Fibroblast of skin of back (primary cell): ENCODE data around the gene MYBPHL.
"Not testable (repeated sequence)": the region's sequence is repeated elsewhere in the genome, so short reads cannot be mapped to it uniquely, and the experiment has no call there.

ENCODE experiments used
- DNase-seq: peaks from one replicate; pipeline ENCODE4 v3.0.0-alpha.2; 2013

The MYBPHL gene

DNA sequence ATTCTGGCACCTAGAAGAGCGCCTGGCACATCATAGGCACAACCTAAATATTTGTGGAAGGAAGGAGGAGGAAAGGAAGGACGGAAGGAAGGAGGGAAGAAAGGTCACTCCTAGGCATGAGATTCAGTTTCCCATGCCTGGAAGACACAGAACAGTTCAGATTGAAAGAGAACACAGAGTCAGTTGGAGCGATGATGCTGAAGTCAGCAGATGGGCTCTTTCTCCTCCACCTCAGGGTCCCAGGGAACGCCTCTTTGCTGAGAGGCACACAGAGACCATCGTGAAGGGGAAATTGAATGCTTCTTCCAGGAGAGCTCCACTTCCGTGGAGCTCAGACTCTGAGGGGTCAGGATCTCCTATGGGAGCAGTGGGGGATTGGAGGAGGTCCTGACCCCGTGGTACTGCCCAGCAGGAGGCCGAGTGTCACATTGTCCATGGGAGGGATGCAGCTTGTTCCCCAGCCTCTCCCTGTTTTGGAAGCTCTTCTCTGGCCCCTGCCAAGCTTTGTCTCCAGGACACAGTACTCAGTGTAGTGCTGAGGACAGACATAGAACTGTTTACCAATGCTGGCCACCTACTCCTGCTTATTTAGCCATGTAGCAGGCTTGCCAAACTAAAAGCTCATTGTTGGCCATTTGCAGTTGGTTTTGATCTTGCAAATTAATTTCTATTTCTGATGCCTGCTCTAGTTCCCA, 2.4 kb downstream of the MYBPHL start:
- DNase-seq, result no peak

DNA sequence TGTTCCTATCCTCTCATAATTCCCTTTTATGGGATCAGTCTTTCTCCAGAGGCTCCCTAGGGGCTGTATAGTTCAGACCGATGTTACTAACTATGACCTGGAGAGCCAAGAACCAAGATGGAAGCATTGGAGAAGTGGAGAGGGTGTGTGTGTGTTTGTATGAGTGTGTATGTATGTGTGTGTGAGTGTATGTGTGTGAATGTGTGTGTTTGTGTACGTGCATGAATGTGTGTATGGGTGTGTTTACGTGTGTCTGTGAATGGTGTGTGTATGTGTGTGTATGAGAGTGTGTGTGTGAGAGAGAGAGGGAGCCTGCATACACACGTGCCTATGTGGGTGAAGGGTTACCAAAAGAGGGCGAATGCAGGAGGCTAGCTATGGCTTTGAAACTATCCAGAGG, 4.9 kb downstream of the MYBPHL start:
- DNase-seq, result no peak

DNA sequence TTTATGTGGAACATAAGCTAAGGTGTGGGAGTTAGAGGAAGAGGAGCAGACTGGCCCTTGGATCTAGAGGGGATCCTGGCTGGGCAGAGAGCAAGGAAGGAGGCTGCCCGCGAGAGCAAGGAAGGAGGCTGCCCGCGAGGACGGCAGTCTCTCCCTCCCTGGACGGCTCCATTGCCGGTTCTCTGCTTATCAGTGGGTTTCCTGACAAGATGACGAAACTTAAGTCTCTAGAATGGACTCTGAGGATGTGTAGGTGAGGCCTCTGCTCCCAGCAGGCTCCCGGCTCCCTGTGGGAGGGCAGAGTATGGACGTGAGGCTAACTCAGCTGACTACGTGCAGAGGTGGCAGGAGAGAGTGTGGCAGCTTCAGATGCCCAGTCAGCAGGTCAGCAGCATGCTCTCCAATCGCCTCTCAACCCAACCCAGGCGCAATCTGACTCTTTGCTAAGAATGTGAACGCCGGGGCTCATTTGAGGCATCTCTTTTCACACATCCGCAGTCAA, 6.1 kb downstream of the MYBPHL start:
- no peak for DNase-seq

DNA sequence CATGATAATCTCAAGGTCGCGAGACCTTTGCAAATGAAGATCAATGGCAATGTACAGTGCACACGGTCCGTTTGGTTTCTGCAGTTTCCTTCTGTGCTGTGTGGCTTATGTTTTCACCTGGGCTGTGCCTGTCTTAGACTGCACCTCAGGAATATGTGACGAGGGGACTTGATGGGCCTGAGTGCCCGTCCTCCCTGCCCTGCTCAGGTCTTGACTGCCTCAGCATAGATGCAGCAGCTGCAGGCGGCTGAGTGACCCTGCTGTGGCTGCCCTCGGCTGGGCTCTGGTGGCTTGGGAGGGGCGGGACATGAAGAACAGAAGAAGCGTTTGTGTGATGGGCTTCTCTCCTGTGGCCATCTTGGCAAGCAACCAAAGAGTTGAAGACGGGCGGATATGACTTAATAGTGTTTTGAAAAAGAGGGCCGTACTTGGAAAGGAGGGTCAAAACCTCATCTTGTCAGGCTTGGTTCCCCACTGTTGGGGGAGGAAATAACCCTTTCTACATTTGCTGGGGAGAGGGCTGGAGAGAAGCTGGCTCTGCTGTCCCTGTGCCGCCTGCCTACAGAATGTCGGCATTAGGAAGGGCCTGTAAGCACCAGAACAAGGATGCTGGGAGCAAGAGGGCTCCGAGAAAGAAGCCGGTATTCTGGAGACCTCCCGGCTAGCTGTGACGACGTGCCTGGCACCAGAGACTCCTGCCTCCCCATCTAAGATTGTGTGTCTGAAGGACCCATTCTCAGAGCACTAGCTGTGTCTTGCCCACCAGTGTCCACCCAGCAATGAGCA, 7.1 kb downstream of the MYBPHL start:
- DNase-seq, result peak; percentile 78

DNA sequence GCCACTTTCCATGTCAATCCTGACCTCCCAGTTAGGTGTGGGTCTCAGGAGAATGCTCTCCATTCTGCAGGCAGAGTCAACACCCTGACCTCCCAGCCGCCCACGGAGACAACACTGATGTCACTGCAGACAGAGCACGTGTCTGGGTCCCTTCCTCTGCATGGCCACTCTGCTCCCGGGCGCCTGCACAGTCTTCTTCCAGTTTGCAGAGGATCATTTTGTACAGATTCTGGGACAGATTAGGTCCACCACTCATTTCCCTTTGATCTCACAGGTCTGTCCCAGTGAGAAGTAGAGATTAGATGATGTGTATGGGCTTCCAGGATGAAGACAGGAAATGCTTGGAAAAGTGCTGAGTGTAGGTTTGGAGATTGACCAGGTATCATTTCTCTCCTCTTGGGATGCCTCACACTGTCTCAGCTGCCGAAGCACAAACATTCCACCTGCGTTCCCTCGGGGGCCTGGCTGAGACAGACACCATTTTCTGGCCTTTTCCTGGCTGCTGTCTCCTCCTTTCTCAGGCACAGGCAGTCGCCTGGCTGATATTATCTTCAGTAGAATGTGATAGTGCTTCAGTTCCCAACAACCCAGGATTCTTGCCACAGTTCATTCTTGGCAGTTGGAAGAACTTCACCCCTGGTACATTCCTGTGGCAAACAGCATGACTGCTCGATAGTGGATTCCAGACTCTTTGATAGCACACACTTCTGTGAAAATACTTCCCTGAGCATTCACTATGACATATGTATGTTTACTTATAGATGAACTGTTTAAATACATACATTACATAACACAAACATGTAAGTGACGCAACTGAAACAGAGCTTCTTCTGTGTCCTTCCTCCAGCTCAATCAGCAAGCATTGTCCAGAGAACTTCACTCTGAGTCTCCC, 7.9 kb downstream of the MYBPHL start:
- peak; percentile 95 for DNase-seq

DNA sequence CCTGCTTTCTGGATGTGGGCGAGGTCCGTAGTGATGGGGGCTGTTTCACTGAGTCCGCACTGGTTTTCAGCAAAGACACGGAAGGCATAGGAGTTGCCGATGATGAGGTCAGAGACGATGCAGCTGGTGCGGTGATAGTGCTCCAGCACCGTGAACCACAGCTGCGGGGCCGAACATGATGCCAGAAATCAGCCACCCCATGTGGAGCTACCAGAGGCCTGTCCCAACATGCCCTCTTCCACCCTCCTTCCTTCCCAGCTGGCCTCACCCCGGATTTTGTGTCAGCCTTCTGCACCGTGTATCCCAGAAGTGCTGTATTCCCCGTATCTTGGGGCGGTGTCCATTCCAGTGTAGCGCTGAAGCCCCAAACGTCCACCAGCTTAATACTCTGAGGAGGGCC, 10.0 kb downstream of the MYBPHL start:
- DNase-seq, result no peak

DNA sequence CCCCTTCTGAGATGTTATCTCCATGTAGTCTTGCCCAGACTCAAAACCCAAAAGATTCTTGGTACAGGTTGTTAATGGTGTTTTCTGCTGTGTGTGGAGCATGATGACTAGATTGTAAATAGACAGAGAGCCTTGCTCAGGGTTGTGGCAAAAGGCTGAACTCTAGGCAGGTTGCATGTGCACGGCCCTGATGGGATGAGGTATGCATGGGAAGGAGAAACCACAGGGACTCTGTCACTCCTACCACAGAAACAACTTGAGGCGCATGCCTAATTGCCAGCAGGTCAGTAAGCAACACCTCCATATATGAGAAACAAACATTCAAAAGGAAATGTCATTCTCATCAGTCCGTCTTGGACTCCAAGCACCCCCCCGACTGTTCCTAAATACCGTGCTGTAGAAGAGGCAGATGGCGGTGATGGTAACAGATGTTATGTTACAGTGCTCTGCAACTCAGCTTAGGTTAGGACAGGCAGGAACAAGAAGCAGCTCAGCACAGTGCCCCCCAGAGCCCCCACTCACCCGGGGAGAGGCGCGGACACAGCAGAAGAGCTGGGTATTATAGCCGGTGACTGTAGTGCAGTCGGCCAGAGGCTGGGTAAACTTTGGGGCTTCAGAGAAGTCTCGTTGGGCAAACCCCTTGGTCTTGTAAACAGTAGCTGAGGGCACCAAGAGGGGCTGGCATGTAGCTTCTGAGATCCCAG, 10.9 kb downstream of the MYBPHL start:
- no peak for DNase-seq

DNA sequence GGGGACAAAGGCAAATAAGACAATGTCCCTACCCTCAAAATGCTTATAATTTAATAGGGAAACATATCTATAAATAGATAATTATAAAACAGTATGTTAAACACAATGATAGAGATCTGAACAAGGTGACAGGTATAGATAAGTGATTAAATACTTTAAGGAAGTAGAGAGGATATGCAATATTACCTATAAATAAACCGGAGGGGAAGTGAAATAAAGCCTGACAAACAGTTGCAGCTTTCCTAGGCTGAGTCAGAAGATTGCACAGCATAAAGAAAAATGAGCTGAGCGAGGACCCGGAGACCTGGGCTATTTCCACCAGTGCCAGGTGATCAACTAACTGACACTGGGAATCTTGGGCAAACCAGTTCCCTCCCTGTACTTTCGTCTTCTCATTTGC, 12.3 kb downstream of the MYBPHL start:
- no peak for DNase-seq

DNA sequence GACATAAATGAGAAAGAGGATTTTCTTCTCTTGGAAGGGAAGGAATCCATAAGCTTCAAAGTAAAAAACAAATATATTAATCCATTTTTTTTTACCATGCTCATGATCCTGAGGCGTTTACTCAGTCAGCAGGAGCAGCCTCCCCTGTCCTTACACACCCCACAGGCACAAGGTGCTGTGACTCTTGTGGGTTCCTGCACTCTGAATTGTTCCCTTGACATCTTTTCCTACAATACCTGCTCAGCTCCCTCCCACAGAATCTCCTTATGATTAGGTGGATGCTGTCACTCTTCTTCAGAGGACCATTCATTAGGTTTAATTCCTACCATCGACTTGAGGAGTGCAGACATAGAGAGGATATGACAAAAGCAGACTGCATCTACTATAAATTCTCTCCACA, 13.8 kb downstream of the MYBPHL start:
- DNase-seq, result no peak

DNA sequence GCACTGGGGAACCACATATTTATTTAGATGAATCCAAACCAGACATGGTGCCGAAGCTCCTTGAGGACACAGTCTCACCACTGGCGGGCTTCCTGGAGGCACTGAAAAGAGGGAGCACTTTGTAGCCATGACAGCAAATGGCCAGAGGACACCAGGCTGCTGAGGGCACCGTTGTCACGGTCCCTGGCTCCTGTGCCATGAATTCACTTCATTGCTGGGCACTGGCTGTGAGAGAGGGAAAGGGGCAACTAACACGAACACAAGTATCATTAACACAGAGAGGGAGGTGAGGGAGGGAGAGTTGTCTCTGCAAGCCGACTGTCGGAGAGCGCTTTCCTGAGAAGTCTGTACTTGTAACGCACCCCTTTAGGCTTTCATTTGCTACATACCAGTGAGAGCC, 14.4 kb downstream of the MYBPHL start:
- no peak for DNase-seq

DNA sequence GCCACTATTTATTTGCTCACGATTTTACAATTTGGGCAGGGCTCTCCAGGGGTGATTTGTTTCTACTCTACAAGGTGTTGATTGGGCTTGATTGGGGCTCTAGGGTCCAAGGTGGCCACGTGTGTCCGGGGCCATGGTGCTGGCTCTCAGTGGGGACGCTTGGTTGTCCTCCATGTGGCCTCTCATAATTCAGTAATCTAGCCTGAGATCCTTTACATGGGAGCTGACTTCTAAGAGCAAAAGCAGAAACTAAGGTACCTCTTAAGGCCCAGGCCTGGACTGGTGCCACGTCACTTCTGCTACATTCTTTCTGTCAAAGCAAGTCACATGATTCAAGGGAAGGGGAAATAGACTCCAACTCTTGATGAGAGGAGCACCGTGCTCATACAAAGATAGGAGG, 15.8 kb downstream of the MYBPHL start:
- DNase-seq, result no peak

DNA sequence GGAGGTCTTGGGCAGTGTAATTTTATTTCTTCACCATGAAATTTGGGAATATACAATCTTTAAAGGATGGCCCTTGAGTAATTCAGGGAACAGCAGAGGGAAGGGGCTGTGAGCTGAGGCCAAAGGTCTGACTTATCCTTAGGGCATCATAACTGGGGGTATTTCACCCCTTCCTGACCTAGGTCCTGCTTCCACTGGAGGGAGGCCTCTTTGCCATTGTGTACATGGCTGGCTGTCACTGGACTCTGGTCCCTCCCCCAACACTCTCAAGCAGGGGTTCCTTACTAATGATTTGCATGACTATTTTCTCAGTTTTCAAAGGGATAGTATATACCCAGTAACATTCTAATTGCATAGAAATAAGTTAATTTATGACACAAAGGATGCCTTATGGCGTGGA, 16.7 kb downstream of the MYBPHL start:
- DNase-seq, result no peak

DNA sequence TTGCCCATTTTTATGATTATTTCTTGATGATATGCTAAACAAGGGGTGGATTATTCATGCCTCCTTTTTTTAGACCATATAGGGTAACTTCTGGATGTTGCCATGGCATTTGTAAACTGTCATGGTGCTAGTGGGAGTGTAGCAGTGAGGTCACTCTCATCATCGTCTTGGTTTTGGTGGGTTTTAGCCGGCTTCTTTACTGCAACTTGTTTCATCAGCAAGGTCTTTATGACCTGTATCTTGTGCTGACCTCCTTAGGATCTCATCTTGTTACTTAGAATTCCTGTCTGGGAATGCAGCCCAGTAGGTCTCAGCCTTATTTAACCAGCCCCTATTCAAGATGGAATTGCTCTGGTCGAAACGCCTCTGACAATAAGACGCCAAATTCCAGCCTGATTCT, 20.0 kb downstream of the MYBPHL start:
- not testable (repeated sequence) for DNase-seq

DNA sequence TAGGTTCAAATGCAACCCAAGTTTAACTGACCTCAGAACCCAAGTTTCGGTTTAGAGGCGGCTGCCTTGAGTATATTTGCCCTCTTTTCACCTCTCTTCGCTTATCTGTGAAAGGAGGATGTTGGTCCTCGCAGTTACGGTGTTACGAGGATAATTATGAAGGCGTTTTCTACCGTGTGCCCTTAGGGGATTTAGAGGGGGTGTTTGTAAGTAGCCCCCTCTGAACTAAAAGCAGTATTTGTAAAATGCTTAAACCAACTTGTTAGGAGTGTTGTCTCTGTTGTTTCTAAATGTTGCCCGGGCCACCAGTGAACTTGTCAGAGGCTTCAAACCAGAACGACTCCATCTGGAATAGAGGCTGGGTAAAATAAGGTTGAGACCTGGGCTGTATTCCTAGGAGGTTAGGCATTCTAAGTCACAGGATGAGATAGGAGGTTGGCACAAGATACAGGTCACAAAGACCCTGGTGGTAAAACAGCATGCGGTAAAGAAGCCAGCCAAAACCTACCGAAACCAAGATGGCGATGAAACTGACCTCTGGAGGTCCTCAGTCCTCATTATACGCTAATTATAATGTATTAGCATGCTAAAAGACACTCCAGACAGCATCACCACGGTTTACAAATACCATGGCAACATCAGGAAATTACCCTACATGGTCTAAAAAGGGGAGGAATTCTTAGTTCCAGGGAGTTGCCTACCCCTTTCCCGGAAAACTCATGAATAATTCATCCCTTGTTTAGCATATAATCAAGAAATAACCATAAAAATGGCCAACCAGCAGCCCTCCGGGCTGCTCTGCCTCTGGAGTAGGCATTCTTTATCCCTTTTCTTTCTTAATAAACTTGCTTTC, 22.8 kb downstream of the MYBPHL start:
- DNase-seq, result no peak

DNA sequence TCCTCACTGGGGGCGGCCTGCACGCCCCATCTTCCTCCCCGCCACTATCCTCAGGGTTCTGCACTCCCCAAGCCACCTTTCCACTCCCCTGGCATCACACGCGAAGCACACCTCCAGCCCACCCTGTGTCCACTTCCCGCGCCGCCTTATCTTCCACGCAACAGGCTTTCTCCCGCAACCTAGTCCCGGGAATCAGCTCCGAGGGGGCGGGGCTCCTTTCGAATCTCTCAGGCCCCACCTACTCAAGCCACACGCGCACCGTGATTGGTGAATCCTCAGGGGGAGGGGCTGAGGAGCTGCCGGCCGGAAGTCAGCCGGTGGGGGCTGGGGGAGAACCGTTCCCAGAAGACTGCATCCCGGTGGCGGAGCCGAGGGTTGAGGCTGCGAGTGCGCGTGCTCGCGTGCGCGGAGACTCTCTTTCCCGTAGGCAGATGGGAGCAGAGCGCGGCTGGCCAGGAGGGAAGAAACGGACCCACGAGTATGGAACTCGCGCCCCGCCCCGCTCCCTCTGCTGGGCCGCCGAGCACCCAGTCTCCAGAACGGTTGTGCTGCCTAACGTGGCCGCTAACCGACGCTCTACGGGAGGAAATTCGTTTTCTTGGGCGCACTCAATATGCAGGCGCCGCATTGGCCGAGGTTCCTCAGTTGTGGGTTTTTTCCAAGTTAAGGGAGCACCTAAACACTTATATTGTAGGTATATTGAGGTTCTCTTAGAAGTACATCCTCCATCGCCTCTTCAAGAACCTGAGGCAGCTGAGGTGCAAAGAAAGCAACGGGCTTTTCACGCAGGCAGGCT, 23.7 kb downstream of the MYBPHL start, which contains the start of gene PSRC1:
Gene PSRC1, minus strand, starts transcription at position 194 of the 796 bp plus-strand sequence.
- DNase-seq, result peak; percentile 95

DNA sequence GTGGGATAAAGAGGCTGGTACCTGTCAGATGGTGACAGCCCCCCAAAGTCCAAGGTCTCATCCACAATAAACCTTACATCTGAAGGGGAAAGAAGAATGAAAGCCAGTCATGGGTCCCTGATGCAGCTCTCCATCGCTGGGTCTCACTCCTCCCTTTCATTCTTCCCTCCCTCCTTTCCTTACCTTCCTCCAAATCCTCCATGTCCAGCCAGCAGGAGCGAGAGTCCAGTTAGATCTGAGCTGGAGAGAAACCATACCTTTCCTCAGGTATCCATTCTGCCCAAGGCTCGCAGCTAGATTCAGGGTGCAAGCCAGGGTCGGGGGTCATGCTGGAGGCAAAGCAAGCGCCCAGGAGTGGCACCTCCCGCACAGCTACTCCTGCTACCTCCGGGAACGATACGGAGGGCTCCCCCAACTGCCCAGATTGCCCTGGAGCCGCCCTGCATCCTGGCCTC, 24.3 kb downstream of the MYBPHL start:
- DNase-seq, result no peak

DNA sequence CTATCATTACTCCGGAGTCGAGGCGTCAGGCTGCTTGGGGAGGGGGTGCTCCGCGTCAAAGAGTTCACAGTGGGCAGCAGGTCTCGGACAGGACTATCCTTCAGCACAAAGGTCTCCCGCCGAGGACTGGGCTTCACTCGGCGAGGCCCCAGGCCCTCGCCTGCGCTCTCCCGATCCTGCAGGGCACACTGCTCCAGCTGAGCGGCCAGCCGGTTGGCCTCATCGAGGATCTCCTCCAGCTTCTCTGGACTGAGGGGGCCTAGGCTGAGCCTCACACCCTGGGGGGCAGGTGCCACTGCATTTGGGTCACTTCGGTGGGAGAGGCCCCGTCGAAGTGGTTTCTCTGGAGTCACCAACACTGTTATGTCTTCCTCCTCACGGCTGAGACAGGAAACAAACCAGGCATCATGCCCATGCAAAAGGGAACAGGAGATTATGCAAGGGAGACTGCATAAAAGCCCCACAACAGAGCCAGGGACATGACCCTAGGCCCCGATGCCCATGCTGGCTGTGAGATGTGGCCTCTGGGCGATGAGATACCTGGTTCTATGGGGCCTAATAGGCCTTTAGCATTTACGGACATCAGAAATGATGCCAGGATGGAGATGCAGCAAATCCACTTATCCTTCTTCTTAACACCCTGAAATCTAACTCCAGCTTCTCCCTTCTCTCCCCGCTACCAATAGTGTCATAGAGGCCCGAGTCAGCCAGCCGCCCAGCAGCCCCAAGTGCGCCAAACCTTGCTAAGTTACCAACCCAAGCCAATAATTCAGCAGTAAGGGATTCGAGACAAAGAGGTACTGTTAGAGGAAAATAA, 24.9 kb downstream of the MYBPHL start:
- no peak for DNase-seq

DNA sequence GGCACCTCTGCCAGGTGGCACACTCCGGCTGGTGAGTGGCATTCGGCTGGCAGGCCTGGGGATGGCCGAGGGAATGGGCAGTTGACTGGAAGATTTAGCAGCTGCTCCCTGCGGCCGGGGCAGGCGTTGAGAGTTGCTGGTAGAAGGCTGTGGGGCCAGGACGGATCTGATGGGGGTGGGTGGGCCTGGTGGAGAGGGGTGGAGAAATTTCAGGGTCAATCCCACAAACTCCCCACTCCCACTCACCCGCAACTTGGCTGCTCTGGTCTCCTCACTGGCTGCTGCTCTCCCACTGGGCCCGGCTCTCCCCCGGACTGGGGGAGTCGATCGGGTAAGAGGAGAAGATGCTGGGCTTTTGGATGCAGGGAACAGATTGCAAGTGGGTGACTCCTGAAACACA, 25.9 kb downstream of the MYBPHL start:
- no peak for DNase-seq

DNA sequence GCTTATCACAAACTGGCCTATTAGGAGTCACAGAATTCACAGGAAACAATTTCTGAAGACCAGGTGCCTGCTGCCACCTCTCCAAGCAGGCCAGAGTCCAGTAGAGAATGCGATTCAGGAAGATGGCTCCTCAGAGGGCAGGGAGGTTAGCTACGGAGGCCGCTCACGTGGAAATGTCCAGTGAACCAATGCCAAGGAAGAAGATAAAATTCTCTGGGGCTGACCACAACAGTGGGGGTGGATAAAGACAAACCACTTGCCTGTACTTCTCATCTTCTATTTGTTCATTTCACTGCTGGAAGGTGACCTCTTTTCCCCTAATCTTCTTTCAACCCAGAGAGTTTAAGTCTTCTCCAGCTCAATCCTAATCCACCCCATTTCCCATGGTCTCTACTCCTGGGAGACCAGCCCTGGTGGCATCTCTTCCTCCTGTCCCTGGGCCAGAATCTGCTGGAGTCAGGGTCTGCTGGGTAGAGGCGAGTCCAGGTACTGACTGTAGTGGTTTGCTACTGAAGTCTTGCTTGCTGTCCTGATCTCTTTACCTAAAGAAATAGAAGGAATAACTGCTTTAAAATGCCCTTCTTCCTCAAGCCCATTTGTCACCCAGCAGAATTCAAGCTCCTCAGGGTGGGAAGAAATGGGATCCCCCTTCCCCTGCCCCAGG, 27.1 kb downstream of the MYBPHL start:
- no peak for DNase-seq
